NCI-H2196 (cell line): Measurements from ENCODE around the gene IL20RA.
A peak's percentile ranks its signal among the peaks of the same experiment; 100 is the strongest.
"Not testable (repeated sequence)": the region's sequence is repeated elsewhere in the genome, so short reads cannot be mapped to it uniquely, and the experiment has no call there.

ENCODE experiments used
- DNase-seq: peaks from one replicate; lab custom pipeline; 2025; ENCODE audit not compliant: unreplicated experiment; lab: John Stamatoyannopoulos, UW

IL20RA gene

GRCh38 chr6:137044366-137045221 is at the start of gene IL20RA:
Gene IL20RA (minus strand): TSS chr6:137044965. CDS start chr6:137044728, 237 bp downstream.
- DNase-seq = peak; percentile 44

DNA sequence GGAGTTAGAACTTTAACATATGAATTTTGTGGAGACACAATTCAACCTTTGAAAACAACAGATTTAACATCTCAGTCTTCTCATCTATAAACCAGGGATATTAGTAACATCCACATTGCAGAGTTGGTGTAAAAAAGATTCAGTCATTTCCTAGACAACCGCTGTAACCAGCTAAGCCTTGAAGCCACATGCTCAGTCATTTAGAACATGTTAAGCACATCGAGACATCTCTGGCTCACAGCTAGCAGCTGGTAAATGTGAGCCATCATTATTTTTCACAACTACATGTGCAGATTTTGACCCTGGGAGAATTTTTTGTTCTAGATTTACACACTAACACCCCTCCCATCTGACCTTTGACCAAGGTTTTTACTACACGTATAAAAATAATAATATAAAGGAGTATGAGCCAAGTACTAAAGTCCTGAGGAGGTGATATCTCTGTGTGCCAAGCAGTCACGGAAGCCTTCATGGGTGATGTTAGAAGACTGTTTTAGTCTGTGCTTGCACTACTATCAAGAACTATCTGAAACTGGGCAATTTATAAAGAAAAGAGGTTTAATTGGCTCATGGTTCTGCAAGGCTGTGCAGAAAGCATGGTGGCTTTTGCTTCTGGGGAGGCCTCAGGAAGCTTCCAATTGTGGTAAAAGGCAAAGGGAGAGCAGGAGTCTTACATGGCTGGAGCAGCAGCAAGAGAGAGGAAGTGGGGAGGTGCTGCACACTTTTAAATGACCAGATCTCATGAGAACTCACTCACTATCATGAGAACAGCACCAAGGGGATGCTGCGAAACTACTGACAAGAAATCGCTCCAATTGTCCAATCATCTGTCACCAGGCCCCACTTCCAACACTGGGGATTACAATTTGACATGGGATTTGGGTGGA is 48.7 kb upstream of the IL20RA start:
- no peak for DNase-seq

DNA sequence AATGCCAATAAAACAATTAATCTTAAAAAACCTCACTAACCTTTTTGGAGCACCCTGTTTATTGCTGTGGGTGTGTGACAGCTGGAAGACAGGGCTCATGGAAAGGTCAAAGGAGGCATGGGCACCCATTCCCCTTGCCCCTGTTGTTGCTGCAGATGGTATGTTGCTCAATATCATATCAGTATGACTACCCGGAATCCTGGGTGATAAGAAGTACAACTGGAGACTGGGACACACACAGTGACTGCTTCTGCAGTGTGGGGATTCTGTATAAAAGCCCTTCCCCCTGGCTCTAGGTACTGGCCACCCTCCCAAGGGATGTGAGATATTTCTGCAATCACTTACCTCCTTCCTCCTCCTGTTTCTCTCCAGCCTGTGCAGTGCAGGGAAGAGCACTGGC is 47.3 kb upstream of the IL20RA start:
- DNase-seq = no peak

DNA sequence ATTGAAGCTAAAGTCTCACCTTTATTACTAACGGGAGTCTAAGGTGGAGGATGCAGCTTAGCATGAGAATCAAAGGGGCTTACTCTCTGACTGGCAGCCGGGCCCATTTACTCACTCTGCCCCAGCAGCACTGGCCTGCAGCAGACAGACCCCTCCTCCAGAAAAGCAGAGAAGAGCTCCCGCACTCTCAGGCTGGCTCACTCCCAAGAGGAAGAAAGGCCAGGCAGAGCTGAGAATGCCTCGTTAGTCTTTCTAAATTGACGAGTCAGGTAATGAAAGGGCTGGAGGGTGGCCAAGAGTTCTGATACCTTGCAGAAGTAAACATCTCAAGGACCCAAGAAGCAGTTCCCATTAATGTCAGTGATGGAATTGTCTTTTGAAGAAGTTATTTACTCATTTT is 44.5 kb upstream of the IL20RA start:
- DNase-seq = peak; percentile 17

DNA sequence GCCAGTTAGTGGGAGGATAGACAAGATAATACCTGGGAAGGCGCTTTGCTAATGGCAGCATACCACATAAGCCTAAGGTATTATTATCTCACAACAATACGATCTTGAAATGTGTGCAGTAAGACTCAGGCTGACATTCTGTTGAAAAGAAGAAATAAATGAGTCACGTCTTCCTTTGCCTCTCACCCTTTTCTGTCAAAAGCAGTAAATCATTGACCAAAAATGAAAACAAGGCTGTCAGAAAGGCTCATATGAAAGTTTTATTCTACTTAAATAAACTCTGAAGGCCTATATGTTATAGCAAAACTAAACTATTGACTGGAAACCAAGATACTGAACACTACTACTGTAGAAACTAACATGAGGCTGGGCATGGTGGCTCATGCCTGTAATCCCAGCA is 43.1 kb upstream of the IL20RA start:
- no peak for DNase-seq

GRCh38 chr6:137086031-137086430 is 41.3 kb upstream of the IL20RA start:
- no peak for DNase-seq

DNA sequence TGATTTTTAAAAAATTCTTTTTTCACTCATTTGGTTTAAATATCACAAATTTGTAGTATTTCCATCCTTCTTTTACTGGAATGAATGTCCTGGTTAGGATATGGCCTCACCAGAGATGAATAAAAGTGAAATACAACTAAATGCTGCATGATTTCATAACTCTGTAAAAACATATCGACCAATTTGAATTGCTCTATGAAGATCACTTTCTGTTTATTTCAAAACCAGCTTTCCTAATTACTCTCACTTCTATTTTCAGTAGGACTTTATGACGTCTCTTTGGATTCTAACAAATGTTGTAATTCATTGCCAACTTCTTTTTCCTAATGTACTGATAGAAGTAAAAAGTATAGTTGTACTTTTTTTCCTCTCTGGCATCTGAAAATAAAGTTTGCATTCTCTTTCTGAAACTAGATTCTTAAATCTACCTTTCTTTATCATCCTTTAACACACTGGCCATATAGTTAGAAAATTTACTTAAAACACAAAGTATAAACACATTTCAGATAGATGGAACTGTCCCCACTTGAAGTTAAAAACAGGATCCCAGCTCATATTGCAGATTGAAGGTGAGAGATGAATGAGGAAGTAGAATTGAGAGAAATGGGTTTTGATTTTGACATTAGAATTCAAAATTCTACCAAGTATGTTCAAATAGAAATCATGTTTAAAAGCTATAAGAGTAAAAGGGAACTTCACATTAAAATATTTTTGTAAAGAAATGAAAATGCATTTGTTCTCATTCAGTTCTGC is 40.3 kb upstream of the IL20RA start:
- DNase-seq = no peak

DNA sequence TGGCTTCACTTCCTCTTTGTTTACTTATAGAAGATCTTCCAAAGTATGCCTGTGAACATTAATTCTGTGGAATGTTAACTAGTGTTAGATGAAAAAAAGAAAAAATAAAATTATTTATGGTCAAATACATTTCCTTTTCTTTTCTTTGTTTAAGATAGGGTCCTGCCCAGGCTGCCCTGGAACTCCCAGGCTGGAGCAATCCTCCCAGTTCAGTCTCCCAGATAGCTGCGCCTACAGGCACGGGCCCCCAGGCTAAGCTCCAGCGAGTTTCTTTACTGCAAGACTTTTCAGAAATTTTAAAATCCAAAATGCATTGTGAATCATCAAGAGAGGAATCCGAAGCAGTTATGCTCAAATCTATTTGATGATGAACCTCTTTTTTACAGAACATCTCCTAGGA is 39.3 kb upstream of the IL20RA start:
- DNase-seq = no peak

GRCh38 chr6:137081997-137082396 is 37.2 kb upstream of the IL20RA start:
- DNase-seq = no peak

GRCh38 chr6:137080711-137081110 is 35.9 kb upstream of the IL20RA start:
- no peak for DNase-seq

- DNase-seq = peak; percentile 74
These were observed 31.7 kb upstream of the IL20RA start for GRCh38 chr6:137076277-137077068.

- DNase-seq = not testable (repeated sequence)
These were observed 31.0 kb upstream of the IL20RA start for GRCh38 chr6:137075790-137076189.

GRCh38 chr6:137070303-137070702 is 25.5 kb upstream of the IL20RA start:
- no peak for DNase-seq

DNA sequence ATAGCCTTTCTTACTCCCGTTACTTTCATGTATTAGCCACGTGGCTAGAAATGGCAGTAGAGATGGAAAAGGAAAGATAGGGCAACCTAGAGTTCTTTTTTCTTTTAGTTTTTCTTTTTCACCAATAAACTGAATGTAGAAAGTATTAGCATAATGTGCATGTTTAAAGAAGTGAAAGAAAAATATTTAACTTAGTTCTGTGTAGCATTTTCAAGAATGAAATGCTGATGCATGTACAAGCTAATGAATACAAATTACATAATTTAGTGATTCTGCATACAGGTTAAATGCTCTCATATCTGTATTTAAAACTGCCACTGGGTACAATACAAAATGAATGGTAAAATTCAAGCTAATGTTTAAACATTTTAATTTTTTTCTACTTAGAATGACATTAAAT is 22.6 kb upstream of the IL20RA start:
- no peak for DNase-seq

GRCh38 chr6:137058037-137058436 is 13.3 kb upstream of the IL20RA start:
- DNase-seq = no peak

DNA sequence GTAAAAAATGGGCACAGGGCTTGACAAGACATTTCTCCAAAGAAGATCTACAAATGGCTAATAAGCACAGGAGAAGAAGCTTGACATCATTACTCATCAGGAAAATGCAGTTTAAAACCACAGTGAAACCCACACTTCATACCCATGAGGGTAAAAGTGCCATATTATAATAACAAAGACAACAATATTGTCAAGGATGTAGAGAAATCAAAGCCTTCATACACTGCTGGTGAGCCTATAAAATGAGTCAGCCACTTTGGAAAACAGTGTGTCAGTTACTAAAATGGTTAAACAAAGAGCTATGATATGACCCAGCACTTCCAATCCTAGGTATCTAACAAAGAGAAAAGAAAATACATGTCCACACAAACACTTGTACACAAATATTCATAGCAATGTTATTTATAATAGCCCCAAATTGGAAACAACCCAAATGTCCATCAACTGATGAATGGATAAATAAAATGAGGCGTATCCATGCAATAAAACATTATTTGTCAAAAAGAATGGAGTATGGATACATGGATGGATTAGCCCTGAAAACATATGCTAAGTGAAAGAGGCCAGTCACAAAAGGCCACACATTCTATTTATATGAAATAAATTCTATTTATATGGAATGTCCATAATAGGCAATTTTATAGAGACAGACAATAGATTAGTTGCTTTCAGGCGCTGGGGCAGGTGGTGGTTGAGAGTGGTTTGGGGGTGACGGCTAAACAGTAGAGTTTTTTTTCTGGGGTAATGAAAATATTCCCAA is 11.5 kb upstream of the IL20RA start:
- DNase-seq = no peak

DNA sequence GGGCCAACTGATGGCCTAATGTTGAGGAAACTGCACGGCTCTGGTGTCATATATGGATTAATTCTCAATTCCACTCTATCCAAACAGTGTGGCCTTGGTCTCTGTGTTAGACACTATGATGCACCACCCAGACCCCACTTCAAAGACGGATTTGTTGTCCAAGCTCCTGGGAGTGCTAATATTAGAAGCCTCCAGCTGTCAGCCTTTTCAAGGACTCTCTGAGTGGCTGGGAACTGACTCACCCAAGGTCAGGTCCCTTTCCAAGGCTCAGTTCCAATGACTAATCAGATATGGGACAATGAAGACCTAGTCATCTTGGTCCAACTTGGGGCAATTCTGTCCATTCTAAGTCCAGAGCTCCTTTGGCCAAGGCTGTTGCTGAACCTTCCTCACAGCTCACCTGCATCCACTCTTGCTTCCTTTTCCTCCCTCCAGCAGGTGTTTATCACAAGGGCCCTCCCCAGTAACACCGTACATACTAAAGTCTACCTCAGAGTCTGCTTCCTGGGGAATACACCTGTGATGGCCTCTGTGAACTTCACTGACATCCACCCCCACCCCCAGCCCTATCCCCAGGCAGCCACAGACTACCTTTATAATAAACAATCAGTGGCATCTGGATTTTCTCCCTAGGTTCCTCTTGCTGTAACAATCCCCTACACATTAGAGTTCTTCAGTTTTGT is 7.2 kb upstream of the IL20RA start:
- DNase-seq = no peak

- no peak for DNase-seq
These were observed 4.3 kb upstream of the IL20RA start for GRCh38 chr6:137049095-137049494.

- no peak for DNase-seq
These were observed 2.2 kb upstream of the IL20RA start for GRCh38 chr6:137046871-137047412.
